PC-3 (cell line): ENCODE results near the gene PCDH9.

Experiments used
- CTCF ChIP-seq: fragments of 300-600 bp; sonication (generic); conservative IDR thresholded peaks from 2 replicates; pipeline ENCODE4 v1.5.1; 2017; ENCODE audit warnings: antibody characterized with exemption, low read depth, mild to moderate bottlenecking, low read length
- EZH2 ChIP-seq: fragments of 300-600 bp; sonication (generic); IDR thresholded peaks from one replicate; pipeline ENCODE4 v1.6.1; 2017; ENCODE audit warnings: antibody characterized with exemption, mild to moderate bottlenecking, low read length; ENCODE audit not compliant: unreplicated experiment
- EZH2phosphoT487 ChIP-seq: fragments of 300-600 bp; sonication (generic); IDR thresholded peaks from 2 replicates; pipeline ENCODE4 v1.6.1; 2018; ENCODE audit warnings: mild to moderate bottlenecking, antibody characterized with exemption, low read length, borderline replicate concordance

GRCh38 chr13:67143544-67144115 is 86.5 kb downstream of the PCDH9 start:
- no peak for TF ChIP-seq CTCF
- TF ChIP-seq EZH2 = no peak
- TF ChIP-seq EZH2phosphoT487 = no peak
